ENCODE results near the gene COL16A1.

DNA sequence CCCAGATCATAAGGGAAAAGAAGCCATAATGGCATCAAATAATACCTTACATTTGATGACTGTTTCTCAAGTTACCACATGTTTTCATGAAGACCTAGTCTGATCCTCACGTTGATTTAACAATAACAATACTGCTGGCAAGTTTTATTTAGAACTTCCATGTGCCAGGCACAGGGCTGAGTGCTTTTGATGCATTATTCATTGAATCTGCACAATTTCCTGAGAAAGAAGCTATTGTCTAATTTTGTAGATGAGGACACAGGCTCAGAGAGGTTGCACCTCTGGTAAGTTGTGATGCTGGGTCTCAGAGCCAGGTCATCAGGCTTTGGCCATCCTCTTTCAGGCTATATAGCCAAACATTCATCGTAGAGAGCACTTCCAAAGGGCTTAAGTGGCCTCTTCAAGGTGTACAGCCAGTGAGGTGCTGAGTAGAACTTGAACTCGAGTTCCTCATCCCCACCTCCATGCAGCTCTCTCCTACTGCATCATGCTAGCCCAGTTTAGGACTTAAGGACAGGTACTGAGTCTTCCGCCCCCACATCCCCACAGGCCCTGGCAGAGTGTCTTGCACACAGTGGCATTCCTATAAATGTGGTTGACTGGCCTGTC is 50.8 kb downstream of the COL16A1 start:
- TF ChIP-seq, protein P1, sequence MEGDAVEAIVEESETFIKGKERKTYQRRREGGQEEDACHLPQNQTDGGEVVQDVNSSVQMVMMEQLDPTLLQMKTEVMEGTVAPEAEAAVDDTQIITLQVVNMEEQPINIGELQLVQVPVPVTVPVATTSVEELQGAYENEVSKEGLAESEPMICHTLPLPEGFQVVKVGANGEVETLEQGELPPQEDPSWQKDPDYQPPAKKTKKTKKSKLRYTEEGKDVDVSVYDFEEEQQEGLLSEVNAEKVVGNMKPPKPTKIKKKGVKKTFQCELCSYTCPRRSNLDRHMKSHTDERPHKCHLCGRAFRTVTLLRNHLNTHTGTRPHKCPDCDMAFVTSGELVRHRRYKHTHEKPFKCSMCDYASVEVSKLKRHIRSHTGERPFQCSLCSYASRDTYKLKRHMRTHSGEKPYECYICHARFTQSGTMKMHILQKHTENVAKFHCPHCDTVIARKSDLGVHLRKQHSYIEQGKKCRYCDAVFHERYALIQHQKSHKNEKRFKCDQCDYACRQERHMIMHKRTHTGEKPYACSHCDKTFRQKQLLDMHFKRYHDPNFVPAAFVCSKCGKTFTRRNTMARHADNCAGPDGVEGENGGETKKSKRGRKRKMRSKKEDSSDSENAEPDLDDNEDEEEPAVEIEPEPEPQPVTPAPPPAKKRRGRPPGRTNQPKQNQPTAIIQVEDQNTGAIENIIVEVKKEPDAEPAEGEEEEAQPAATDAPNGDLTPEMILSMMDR (IDR thresholded peaks at IDR 0.05) = no peak
- no peak for TF ChIP-seq POLR2A (IDR thresholded peaks at IDR 0.05)

Measured in uterus (tissue), 2 donors.